ENCODE data around the gene ADAMTSL3. TPM values are rescaled to one million over a fixed set of nuclear protein-coding genes. Genes with fewer than 3 reads are reported as not detected.

ADAMTSL3 gene
- total RNA-seq, 1 donor from 2014 or later: not detected

GRCh38 chr15:83926116-83926515 is 272.2 kb downstream of the ADAMTSL3 start:
- no peak overlapping the region for H3K4me3 Mint-ChIP-seq
- intact Hi-C loops (cut with micrococcal nuclease): loop anchor here (5.0 to 10.0 kb wide), 3 partner anchors 721 to 1869 kb away; partner anchors contain the start of genes HDGFL3 and KLHL25

GRCh38 chr15:83927704-83928391 is 273.9 kb downstream of the ADAMTSL3 start:
- peaks cover 20% of the 10 kb centered on the region for H3K4me1 Mint-ChIP-seq (ENCODE audit: low read depth)
- peaks cover 3% of the 10 kb centered on the region for H3K27me3 Mint-ChIP-seq (ENCODE audit: insufficient read depth)
- intact Hi-C loops (cut with micrococcal nuclease): loop anchor here (2.0 to 10.0 kb wide), 4 partner anchors 13 to 1867 kb away; partner anchors contain the start of genes HDGFL3 and KLHL25
- peak overlapping the region; percentile 1 for H3K4me3 Mint-ChIP-seq
- peaks cover under 1% of the 10 kb centered on the region for H3K36me3 Mint-ChIP-seq (ENCODE audit: low read depth)
- H3K27ac Mint-ChIP-seq: peak overlapping the region; percentile 88
- H3K9me3 Mint-ChIP-seq: peaks cover 7% of the 10 kb centered on the region
- DNase-seq (ENCODE audit: low spot score): no peak

More at GRCh38 chr15:83926116-83926515, 272.2 kb downstream of the ADAMTSL3 start:
- Mint-ChIP-seq H3K9me3 (no peaks in the 10 kb centered on the region), H3K4me1 (ENCODE audit: low read depth) (peaks cover 20% of the 10 kb centered on the region), H3K27me3 (ENCODE audit: insufficient read depth) (peaks cover 3% of the 10 kb centered on the region), H3K27ac (peak overlapping the region; percentile 21), H3K36me3 (ENCODE audit: low read depth) (no peaks in the 10 kb centered on the region)
- no peak for DNase-seq (ENCODE audit: low spot score)

- DNase-seq (ENCODE audit: low spot score): no peak
- peak overlapping the region; percentile 88 for H3K27ac Mint-ChIP-seq
- H3K4me1 Mint-ChIP-seq (ENCODE audit: low read depth): peaks cover 20% of the 10 kb centered on the region
- peaks cover 2% of the 10 kb centered on the region for H3K36me3 Mint-ChIP-seq (ENCODE audit: low read depth)
- peaks cover 10% of the 10 kb centered on the region for H3K9me3 Mint-ChIP-seq
- H3K4me3 Mint-ChIP-seq: peak overlapping the region; percentile 1
- H3K27me3 Mint-ChIP-seq (ENCODE audit: insufficient read depth): peaks cover 1% of the 10 kb centered on the region
- intact Hi-C loops (cut with micrococcal nuclease): loop anchor here (2.0 to 10.0 kb wide), 4 partner anchors 14 to 1866 kb away; partner anchors contain the start of genes HDGFL3 and KLHL25
These were observed 274.4 kb downstream of the ADAMTSL3 start for GRCh38 chr15:83928392-83928734.

- Mint-ChIP-seq H3K4me1 (ENCODE audit: low read depth) (peaks cover 20% of the 10 kb centered on the region), H3K9me3 (peaks cover 10% of the 10 kb centered on the region), H3K36me3 (ENCODE audit: low read depth) (peaks cover 2% of the 10 kb centered on the region), H3K4me3 (peak overlapping the region; percentile 8), H3K27ac (peak overlapping the region; percentile 81), H3K27me3 (ENCODE audit: insufficient read depth) (no peaks in the 10 kb centered on the region)
- DNase-seq (ENCODE audit: low spot score): no peak
- intact Hi-C loops (cut with micrococcal nuclease): loop anchor here (1.0 to 10.0 kb wide), 5 partner anchors 10 to 1866 kb away; partner anchors contain the start of genes HDGFL3 and KLHL25
These were observed 275.0 kb downstream of the ADAMTSL3 start for GRCh38 chr15:83928878-83929418.

- H3K4me3 Mint-ChIP-seq: peak overlapping the region; percentile 1
- no peak for DNase-seq (ENCODE audit: low spot score)
- peaks cover 2% of the 10 kb centered on the region for H3K36me3 Mint-ChIP-seq (ENCODE audit: low read depth)
- no peaks in the 10 kb centered on the region for H3K27me3 Mint-ChIP-seq (ENCODE audit: insufficient read depth)
- intact Hi-C loops (cut with micrococcal nuclease): loop anchor here (1.0 to 10.0 kb wide), 5 partner anchors 10 to 1865 kb away; partner anchors contain the start of genes HDGFL3 and KLHL25
- peaks cover 14% of the 10 kb centered on the region for H3K9me3 Mint-ChIP-seq
- H3K4me1 Mint-ChIP-seq (ENCODE audit: low read depth): peaks cover 20% of the 10 kb centered on the region
- no peak overlapping the region for H3K27ac Mint-ChIP-seq
These were observed 275.7 kb downstream of the ADAMTSL3 start for GRCh38 chr15:83929619-83930018.

GRCh38 chr15:83930392-83931212 is 276.7 kb downstream of the ADAMTSL3 start:
- peaks cover 17% of the 10 kb centered on the region for H3K9me3 Mint-ChIP-seq
- DNase-seq (ENCODE audit: low spot score): no peak
- no peaks in the 10 kb centered on the region for H3K27me3 Mint-ChIP-seq (ENCODE audit: insufficient read depth)

GRCh38 chr15:83935774-83936173 is 281.9 kb downstream of the ADAMTSL3 start:
- Mint-ChIP-seq H3K9me3 (peaks cover 17% of the 10 kb centered on the region), H3K4me3 (no peak overlapping the region), H3K4me1 (ENCODE audit: low read depth) (no peaks in the 10 kb centered on the region), H3K27ac (no peak overlapping the region), H3K27me3 (ENCODE audit: insufficient read depth) (peaks cover 7% of the 10 kb centered on the region), H3K36me3 (ENCODE audit: low read depth) (peaks cover 2% of the 10 kb centered on the region)
- intact Hi-C loops (cut with micrococcal nuclease): no loop called here
- no peak for DNase-seq (ENCODE audit: low spot score)

More at GRCh38 chr15:83930392-83931212, 276.7 kb downstream of the ADAMTSL3 start:
- Mint-ChIP-seq H3K36me3 (ENCODE audit: low read depth) (peaks cover 2% of the 10 kb centered on the region), H3K4me3 (no peak overlapping the region), H3K4me1 (ENCODE audit: low read depth) (peaks cover 20% of the 10 kb centered on the region), H3K27ac (no peak overlapping the region)
- intact Hi-C loops (cut with micrococcal nuclease): no loop called here

GRCh38 chr15:83940136-83940535 is 286.2 kb downstream of the ADAMTSL3 start:
- no peak overlapping the region for H3K27ac Mint-ChIP-seq
- peaks cover 12% of the 10 kb centered on the region for H3K27me3 Mint-ChIP-seq (ENCODE audit: insufficient read depth)
- H3K36me3 Mint-ChIP-seq (ENCODE audit: low read depth): no peaks in the 10 kb centered on the region
- intact Hi-C loops (cut with micrococcal nuclease): no loop called here
- H3K4me3 Mint-ChIP-seq: no peak overlapping the region
- no peaks in the 10 kb centered on the region for H3K9me3 Mint-ChIP-seq
- H3K4me1 Mint-ChIP-seq (ENCODE audit: low read depth): no peaks in the 10 kb centered on the region
- no peak for DNase-seq (ENCODE audit: low spot score)

- Mint-ChIP-seq H3K27me3 (ENCODE audit: insufficient read depth) (peaks cover 12% of the 10 kb centered on the region), H3K4me3 (no peak overlapping the region), H3K27ac (no peak overlapping the region), H3K9me3 (no peaks in the 10 kb centered on the region), H3K4me1 (ENCODE audit: low read depth) (no peaks in the 10 kb centered on the region), H3K36me3 (ENCODE audit: low read depth) (no peaks in the 10 kb centered on the region)
- DNase-seq (ENCODE audit: low spot score): no peak
- intact Hi-C loops (cut with micrococcal nuclease): no loop called here
These were observed 289.1 kb downstream of the ADAMTSL3 start for GRCh38 chr15:83943043-83943442.

- no peaks in the 10 kb centered on the region for H3K36me3 Mint-ChIP-seq (ENCODE audit: low read depth)
- no peak overlapping the region for H3K27ac Mint-ChIP-seq
- no peaks in the 10 kb centered on the region for H3K9me3 Mint-ChIP-seq
- intact Hi-C loops (cut with micrococcal nuclease): no loop called here
- H3K4me1 Mint-ChIP-seq (ENCODE audit: low read depth): no peaks in the 10 kb centered on the region
- DNase-seq (ENCODE audit: low spot score): no peak
- H3K4me3 Mint-ChIP-seq: no peak overlapping the region
- peaks cover 8% of the 10 kb centered on the region for H3K27me3 Mint-ChIP-seq (ENCODE audit: insufficient read depth)
These were observed 290.0 kb downstream of the ADAMTSL3 start for GRCh38 chr15:83943849-83944404.

- no peak overlapping the region for H3K27ac Mint-ChIP-seq
- H3K4me3 Mint-ChIP-seq: no peak overlapping the region
- H3K4me1 Mint-ChIP-seq (ENCODE audit: low read depth): no peaks in the 10 kb centered on the region
- no peak for DNase-seq (ENCODE audit: low spot score)
- intact Hi-C loops (cut with micrococcal nuclease): no loop called here
- peaks cover 6% of the 10 kb centered on the region for H3K9me3 Mint-ChIP-seq
- no peaks in the 10 kb centered on the region for H3K36me3 Mint-ChIP-seq (ENCODE audit: low read depth)
- H3K27me3 Mint-ChIP-seq (ENCODE audit: insufficient read depth): peaks cover 6% of the 10 kb centered on the region
These were observed 293.2 kb downstream of the ADAMTSL3 start for GRCh38 chr15:83947156-83947555.

- DNase-seq (ENCODE audit: low spot score): no peak
- Mint-ChIP-seq H3K4me3 (no peak overlapping the region), H3K27ac (no peak overlapping the region), H3K4me1 (ENCODE audit: low read depth) (no peaks in the 10 kb centered on the region), H3K36me3 (ENCODE audit: low read depth) (no peaks in the 10 kb centered on the region), H3K27me3 (ENCODE audit: insufficient read depth) (peaks cover 2% of the 10 kb centered on the region), H3K9me3 (peaks cover 1% of the 10 kb centered on the region)
- intact Hi-C loops (cut with micrococcal nuclease): no loop called here
These were observed 300.6 kb downstream of the ADAMTSL3 start for GRCh38 chr15:83954506-83954905.

All from activated T-helper 1 cell treated with anti-CD3 and anti-CD28 coated beads, Interleukin-12 subunit alpha, Interleukin-12 subunit beta, Interleukin-2, Interleukin-4 antibody, amounts not matched to agents 30 ng/mL and 10 ng/mL and 1 ng/mL, durations not matched to agents 14 hours and 24 hours and 36 hours (primary cell).